Urinary bladder (tissue), 4 donors: ENCODE results near the gene NEUROD2. TPM values are rescaled to one million over a fixed set of nuclear protein-coding genes. Genes with fewer than 3 reads are reported as not detected.

Experiments
- DNase-seq: peaks from one replicate; pipeline ENCODE4 v3.0.0-alpha.2; 2015; ENCODE audit errors: extremely low spot score
- H3K27ac ChIP-seq: one replicate; pipeline ENCODE4 v1.5.1; 2013; ENCODE audit warnings: low read depth, mild to moderate bottlenecking, moderate library complexity
- H3K36me3 ChIP-seq: one replicate; pipeline ENCODE4 v1.6.1; 2013; ENCODE audit warnings: mild to moderate bottlenecking, moderate library complexity; ENCODE audit not compliant: insufficient read depth
- H3K4me1 ChIP-seq: one replicate; pipeline ENCODE4 v1.6.1; 2013; ENCODE audit warnings: mild to moderate bottlenecking, moderate library complexity; ENCODE audit not compliant: insufficient read depth
- H3K4me3 ChIP-seq: one replicate; pipeline ENCODE4 v1.5.1; 2013; ENCODE audit warnings: low read depth, low read length
- WGBS: extraction: QIAGEN DNeasy Blood & Tissue Kit; methylation state at CpG from one replicate; pipeline ENCODE4 v1.1.7; 2013; 5-methylcytosine and 5-hydroxymethylcytosine counted together
- polyA plus RNA-seq: library from polyadenylated mRNA; stranded (reverse); fragments of 200-250 nt; gene quantifications from one replicate; pipeline ENCODE4 v1.2.3, GENCODE V29; 2013
- total RNA-seq: library from RNA; depleted of rRNA; stranded (reverse); fragments of >200 nt; gene quantifications from one replicate; pipeline ENCODE4 v1.2.3, GENCODE V29; 2014
- donor health status: healthy with polysubstance abuse.
- donor health status: healthy.

The NEUROD2 gene
- total and polyA plus RNA-seq, 2 donors, result not detected

- Histone ChIP-seq H3K36me3 (no peaks in the 10 kb centered on the region), H3K4me1 (no peaks in the 10 kb centered on the region), H3K27ac (no peak overlapping the region), H3K4me3 (no peak overlapping the region)
- DNase-seq, result no peak
- 41% methylated on average over 4 of the region's 4 CpGs for WGBS
Measured at GRCh38 chr17:39640591-39641031, 32.9 kb upstream of the NEUROD2 start.

DNA sequence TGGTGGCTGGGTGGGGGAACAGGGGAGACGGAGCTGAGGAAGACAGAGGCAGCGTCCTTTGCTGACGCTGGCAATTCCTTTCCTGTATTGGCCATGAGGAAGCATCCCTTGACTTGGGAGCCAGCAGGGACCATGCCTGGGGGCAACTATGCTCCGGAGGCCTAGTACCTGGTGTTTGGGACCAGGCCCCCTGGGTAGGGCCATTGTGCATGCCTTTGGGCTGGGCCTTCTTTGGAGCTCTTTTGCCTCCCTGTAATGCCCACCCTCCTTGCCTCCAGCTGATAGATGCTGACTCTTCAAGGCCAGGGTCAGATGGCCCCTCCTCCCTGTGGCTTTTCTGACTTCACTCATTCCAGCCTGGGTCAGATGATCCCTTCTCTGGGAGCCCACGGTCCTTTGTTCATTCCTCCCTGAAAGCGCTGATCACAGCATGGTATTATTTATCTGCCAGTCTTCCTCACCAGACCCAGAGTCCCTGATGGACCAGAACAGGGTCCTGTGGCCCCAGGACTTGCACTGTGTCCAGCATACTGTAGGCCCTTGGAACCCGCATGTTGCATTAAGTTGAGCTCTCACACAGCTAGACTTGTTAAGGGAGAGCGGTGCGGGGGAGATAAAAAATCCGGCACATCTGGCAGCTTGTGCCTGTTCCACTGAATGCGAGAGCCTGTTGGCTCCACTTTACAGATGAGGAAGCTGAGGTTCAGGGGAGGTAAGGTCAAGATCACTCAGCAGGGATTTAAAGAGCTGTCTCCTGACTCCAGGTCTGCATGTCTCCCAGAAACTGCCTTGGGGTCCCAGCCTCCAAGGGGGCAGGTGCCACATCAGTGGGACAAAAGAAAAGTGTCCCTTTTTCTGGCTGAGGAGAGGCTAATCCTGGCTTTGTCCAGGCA lies 32.1 kb upstream of the NEUROD2 start:
- Histone ChIP-seq H3K4me3 (no peak overlapping the region), H3K4me1 (no peaks in the 10 kb centered on the region), H3K36me3 (no peaks in the 10 kb centered on the region), H3K27ac (no peak overlapping the region)
- WGBS, result 84% methylated on average over 11 of the region's 11 CpGs
- DNase-seq, result no peak

DNA sequence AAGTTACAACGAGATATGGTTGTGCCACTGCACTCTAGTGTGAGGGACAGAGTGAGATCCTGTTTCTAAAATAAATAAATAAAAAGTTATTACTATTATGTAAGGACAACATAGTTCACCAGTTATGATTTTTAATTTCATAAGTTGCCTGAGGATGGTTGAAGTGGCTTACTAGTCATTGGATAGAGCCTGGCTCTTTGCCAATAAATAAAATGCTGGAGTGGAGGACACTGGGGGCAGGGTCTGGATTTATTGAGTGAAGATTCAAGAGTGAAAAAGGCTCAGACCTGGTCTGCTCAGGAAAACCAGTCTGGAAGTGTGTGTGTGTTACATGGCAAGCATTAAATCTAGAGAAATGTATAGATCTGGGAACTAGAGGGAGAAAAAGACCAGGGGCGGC lies 31.3 kb upstream of the NEUROD2 start:
- Histone ChIP-seq H3K4me1 (no peaks in the 10 kb centered on the region), H3K27ac (no peak overlapping the region), H3K4me3 (no peak overlapping the region), H3K36me3 (no peaks in the 10 kb centered on the region)
- DNase-seq, result no peak
- WGBS, result 70% methylated on average over 2 of the region's 2 CpGs

- Histone ChIP-seq H3K36me3 (no peaks in the 10 kb centered on the region), H3K4me1 (no peaks in the 10 kb centered on the region), H3K27ac (no peak overlapping the region), H3K4me3 (no peak overlapping the region)
- WGBS, result 90% methylated on average over 7 of the region's 7 CpGs
- DNase-seq, result no peak
Measured at GRCh38 chr17:39638317-39638716, 30.6 kb upstream of the NEUROD2 start.

DNA sequence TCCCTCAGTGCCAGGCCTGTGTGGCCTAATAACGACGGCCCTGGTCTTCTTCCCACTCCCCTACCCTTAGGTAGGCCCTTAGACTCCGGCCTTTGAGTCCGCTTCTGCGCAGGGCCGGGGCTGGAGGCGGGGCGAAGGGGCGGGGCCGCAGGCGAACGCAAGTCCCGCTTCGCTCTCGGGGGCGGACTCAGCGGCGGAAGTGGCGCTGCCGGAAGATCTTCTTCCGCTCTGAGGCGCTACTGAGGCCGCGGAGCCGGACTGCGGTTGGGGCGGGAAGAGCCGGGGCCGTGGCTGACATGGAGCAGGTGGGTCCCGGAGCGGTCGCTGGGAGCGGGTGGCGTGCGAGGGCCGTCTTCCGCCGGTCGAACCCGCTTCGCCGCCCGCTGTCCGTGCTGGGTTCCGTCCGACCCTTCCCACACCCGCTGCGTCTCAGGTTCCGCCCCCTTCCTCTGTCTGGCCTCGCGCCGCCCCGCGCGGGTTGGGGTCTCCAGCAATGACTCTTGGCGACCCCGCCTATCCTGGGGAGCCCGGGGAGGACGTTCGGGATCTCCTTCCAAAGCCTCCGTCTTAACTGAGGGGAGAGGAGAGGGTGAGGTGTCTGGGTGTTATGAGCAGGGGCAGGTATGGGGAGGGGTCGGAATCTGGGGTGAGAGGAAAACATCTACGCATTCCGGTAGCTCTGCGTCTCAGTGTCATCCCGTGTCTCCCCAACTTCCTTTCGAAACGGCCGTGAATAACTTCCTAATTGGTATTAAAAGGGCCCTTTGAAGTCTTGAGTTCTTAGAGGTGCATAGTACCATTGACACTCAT lies 29.4 kb upstream of the NEUROD2 start, which contains the start of gene STARD3:
TSS of gene STARD3 (plus strand) at position 218 of the 810 bp plus-strand sequence. CDS start 16,388 bp downstream, outside the sequence.
- Histone ChIP-seq H3K4me1 (no peaks in the 10 kb centered on the region), H3K4me3 (peak within 1 kb of the TSS; percentile 60), H3K27ac (peak within 1 kb of the TSS; percentile 77), H3K36me3 (no peaks in the 10 kb centered on the region)
- under 1% methylated on average over 69 of the region's 69 CpGs for WGBS
- peak; percentile 65 for DNase-seq

GRCh38 chr17:39636587-39636926 lies 28.8 kb upstream of the NEUROD2 start:
- WGBS, result 27% methylated on average over 6 of the region's 6 CpGs
- Histone ChIP-seq H3K36me3 (no peaks in the 10 kb centered on the region), H3K27ac (peak overlapping the region; percentile 77), H3K4me1 (no peaks in the 10 kb centered on the region), H3K4me3 (peak overlapping the region; percentile 60)
- no peak for DNase-seq

DNA sequence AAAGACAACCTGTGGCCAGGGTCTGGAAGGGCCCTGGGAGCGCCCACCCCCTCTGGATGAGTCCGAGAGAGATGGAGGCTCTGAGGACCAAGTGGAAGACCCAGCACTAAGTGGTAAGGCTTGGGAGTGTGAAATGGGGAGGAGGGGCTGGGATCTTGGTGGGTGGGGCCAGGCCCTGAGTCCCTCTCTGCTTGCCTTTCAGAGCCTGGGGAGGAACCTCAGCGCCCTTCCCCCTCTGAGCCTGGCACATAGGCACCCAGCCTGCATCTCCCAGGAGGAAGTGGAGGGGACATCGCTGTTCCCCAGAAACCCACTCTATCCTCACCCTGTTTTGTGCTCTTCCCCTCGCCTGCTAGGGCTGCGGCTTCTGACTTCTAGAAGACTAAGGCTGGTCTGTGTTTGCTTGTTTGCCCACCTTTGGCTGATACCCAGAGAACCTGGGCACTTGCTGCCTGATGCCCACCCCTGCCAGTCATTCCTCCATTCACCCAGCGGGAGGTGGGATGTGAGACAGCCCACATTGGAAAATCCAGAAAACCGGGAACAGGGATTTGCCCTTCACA lies 28.0 kb upstream of the NEUROD2 start:
- DNase-seq, result no peak
- H3K4me1 ChIP-seq, result no peaks in the 10 kb centered on the region
- H3K4me3 ChIP-seq, result no peak overlapping the region
- WGBS, result 89% methylated on average over 8 of the region's 8 CpGs
- no peak overlapping the region for H3K27ac ChIP-seq
- no peaks in the 10 kb centered on the region for H3K36me3 ChIP-seq

GRCh38 chr17:39634384-39634871 lies 26.7 kb upstream of the NEUROD2 start:
- no peak overlapping the region for H3K4me3 ChIP-seq
- no peaks in the 10 kb centered on the region for H3K4me1 ChIP-seq
- WGBS, result 50% methylated on average over 2 of the region's 2 CpGs
- no peak overlapping the region for H3K27ac ChIP-seq
- DNase-seq, result no peak
- H3K36me3 ChIP-seq, result no peaks in the 10 kb centered on the region

DNA sequence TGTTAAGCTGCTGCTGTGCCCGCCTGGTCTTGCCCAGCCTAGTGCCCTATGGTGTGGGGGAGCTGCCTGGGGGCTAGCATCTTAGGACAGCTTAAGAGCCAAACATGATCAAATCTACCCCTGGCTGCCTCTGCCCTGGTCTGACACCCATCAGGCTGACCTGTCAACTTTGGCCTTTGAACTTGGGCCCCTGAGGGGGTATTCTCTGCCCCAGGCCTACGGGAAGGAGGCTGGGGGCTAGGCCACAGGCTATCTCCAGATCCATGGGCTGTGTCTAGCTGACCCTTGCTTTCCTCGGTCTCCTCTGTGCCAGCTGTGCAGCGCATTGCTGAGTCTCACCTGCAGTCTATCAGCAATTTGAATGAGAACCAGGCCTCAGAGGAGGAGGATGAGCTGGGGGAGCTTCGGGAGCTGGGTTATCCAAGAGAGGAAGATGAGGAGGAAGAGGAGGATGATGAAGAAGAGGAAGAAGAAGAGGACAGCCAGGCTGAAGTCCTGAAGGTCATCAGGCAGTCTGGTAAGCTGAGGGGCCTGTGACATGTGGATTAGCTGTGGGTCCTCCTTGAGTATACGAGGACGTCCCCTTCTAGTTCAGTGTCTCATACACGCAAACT lies 26.0 kb upstream of the NEUROD2 start:
- WGBS, result 75% methylated on average over 8 of the region's 8 CpGs
- Histone ChIP-seq H3K36me3 (no peaks in the 10 kb centered on the region), H3K27ac (no peak overlapping the region), H3K4me3 (no peak overlapping the region), H3K4me1 (no peaks in the 10 kb centered on the region)
- no peak for DNase-seq

DNA sequence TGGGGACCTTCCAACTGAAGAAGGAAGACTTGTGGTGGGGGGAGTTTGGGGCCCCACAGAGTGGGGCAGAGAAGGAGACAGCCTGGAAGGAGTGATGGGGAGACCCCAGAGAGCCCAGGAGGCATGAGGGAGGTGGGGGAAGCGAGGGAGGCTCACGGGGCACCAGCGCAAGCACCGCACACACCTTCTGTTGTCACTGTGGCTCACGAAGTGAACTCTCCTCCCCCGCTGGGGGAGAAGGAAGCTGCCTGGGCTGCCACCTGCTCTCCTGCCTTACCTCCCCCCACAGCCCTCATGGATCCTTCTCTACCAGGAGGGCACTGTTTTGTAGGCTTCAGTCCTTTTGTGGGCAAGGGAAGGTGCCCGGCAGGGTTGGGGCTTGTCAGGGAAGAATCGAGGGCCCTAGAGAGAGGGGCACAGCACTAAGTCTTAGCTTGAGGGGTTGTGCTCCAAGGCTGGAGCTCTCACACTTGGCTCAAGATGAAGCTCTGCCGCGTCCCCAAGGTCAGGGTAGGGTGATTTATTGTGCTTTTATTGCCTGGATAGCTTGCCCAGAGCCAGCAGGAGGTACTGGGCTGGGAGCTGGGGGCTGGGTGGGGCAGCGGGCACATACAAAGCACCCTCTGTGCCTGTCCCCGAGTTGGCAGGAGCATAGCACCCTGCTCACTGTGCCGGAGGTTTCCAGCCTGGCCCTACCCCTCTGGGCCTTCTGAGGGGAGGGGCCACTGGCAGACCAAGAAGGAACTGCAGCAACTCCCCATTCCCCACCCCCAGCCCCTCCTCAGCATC lies 24.6 kb upstream of the NEUROD2 start:
- Histone ChIP-seq H3K4me3 (no peak overlapping the region), H3K4me1 (no peaks in the 10 kb centered on the region), H3K36me3 (no peaks in the 10 kb centered on the region), H3K27ac (peak overlapping the region; percentile 70)
- WGBS, result 43% methylated on average over 13 of the region's 13 CpGs
- DNase-seq, result no peak

DNA sequence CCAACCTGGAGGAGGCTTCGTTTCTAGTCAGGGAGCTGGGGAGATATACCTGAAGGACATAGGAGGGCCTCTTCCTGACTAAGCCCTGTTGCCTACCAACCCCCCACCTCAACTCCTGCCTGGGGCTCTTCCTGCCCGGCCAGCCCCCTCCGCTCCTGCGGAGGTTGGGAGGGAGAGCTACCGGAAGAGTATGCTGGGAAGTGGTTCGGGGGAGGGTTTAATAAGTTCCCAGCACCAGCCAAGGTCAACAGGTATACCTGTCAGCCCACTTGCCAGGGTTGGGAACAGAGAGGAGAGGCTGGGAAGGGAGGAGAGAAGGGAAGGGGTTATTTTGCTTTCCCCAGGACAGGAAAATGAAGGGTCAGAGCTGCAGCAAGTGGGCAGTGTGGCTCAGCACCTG lies 23.7 kb upstream of the NEUROD2 start:
- WGBS, result 30% methylated on average over 6 of the region's 6 CpGs
- Histone ChIP-seq H3K4me3 (no peak overlapping the region), H3K4me1 (no peaks in the 10 kb centered on the region), H3K27ac (peak overlapping the region; percentile 70), H3K36me3 (no peaks in the 10 kb centered on the region)
- DNase-seq, result no peak

GRCh38 chr17:39629898-39630297 lies 22.2 kb upstream of the NEUROD2 start:
- 77% methylated on average over 12 of the region's 12 CpGs for WGBS
- Histone ChIP-seq H3K4me1 (no peaks in the 10 kb centered on the region), H3K27ac (no peak overlapping the region), H3K36me3 (no peaks in the 10 kb centered on the region), H3K4me3 (no peak overlapping the region)
- no peak for DNase-seq

DNA sequence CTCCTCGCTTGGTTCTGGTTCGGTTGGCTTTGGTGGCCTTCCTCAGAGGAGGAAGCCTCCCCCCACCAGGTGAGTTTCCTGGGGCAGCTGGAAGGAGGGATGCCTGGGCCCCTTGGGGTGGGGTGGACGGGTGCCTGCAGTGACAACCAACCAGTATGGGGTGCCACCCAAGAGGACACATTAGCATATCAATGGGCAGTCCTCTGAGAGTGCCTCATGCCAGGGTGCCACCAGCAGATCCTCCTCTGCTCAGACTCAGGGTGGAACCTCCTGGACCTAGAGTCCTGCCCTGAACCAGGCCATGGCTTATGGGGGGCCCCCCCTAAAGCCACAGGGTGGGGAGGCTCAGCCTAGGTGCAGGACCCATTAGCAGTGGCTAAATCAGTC lies 21.8 kb upstream of the NEUROD2 start:
- Histone ChIP-seq H3K4me3 (no peak overlapping the region), H3K27ac (peak overlapping the region; percentile 18)
- 65% methylated on average over 3 of the region's 3 CpGs for WGBS

More for the DNA sequence above, 21.8 kb upstream of the NEUROD2 start:
- no peak for DNase-seq
- Histone ChIP-seq H3K36me3 (no peaks in the 10 kb centered on the region), H3K4me1 (no peaks in the 10 kb centered on the region)
